ENCODE data around the gene QSOX2.

The QSOX2 gene

DNA sequence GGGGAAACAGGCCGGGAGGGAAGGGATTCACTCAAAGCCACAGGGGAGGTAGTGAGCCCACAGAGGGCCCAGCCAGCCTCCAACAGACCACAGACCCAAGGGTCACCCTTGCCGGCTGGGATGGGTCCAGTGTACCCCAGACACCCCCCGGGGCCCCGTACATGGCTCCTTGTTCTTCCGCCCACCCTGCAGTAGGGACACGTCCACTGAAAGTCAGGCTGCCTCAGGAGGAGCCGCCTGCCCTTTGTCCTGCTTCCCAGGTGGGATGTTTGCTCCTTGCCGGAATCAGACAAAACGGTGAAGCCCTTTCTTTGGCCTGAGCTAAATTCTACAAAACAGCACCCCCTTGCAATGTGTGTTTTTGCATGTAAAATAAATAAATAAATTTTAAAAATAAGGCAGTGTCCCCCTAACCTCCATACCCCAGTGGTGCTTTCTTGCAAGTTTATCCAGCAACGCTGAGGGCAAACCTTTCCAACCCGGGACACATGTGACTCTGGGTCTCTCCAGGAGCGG, 66.5 kb downstream of the QSOX2 start:
- TF ChIP-seq, protein P1, sequence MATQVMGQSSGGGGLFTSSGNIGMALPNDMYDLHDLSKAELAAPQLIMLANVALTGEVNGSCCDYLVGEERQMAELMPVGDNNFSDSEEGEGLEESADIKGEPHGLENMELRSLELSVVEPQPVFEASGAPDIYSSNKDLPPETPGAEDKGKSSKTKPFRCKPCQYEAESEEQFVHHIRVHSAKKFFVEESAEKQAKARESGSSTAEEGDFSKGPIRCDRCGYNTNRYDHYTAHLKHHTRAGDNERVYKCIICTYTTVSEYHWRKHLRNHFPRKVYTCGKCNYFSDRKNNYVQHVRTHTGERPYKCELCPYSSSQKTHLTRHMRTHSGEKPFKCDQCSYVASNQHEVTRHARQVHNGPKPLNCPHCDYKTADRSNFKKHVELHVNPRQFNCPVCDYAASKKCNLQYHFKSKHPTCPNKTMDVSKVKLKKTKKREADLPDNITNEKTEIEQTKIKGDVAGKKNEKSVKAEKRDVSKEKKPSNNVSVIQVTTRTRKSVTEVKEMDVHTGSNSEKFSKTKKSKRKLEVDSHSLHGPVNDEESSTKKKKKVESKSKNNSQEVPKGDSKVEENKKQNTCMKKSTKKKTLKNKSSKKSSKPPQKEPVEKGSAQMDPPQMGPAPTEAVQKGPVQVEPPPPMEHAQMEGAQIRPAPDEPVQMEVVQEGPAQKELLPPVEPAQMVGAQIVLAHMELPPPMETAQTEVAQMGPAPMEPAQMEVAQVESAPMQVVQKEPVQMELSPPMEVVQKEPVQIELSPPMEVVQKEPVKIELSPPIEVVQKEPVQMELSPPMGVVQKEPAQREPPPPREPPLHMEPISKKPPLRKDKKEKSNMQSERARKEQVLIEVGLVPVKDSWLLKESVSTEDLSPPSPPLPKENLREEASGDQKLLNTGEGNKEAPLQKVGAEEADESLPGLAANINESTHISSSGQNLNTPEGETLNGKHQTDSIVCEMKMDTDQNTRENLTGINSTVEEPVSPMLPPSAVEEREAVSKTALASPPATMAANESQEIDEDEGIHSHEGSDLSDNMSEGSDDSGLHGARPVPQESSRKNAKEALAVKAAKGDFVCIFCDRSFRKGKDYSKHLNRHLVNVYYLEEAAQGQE (IDR thresholded peaks at IDR 0.05; ENCODE audit: insufficient read depth in 1 of 2, low read depth in 2 of 2, low read length in 2 of 2) = no peak
- TF ChIP-seq TAF1 (IDR thresholded peaks at IDR 0.05; ENCODE audit: borderline replicate concordance, insufficient read depth, low read length) = no peak
- no peak for TF ChIP-seq POLR2AphosphoS5 (IDR thresholded peaks at IDR 0.05; ENCODE audit: low read depth, low read length)
- no peak for TF ChIP-seq FOXP2 (optimal IDR thresholded peaks at IDR 0.05; ENCODE audit: borderline replicate concordance, extremely low read depth, extremely low read length, insufficient read depth)
- TF ChIP-seq SIN3A (IDR thresholded peaks at IDR 0.05; ENCODE audit: borderline replicate concordance, insufficient read depth, low read length) = no peak

DNA sequence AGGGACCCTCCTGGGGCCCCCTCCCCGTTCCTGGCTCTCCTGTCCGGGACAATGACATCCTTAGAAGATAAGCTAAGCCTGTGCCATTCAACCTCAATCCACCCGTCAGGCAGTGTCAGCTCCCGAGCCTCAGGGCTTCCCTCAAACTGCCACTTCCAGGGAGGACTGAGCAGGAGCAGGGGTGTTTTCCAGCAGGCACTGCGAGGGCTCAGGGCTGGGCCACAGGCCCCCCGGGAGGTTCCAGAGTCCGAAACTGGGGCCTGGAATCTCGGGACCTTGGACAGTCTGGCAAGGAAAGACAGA, 66.9 kb downstream of the QSOX2 start:
- TF ChIP-seq TAF1 (IDR thresholded peaks at IDR 0.05; ENCODE audit: borderline replicate concordance, insufficient read depth, low read length) (no peak), SIN3A (IDR thresholded peaks at IDR 0.05; ENCODE audit: borderline replicate concordance, insufficient read depth, low read length) (no peak), POLR2AphosphoS5 (IDR thresholded peaks at IDR 0.05; ENCODE audit: low read depth, low read length) (no peak), FOXP2 (optimal IDR thresholded peaks at IDR 0.05; ENCODE audit: borderline replicate concordance, extremely low read depth, extremely low read length, insufficient read depth) (no peak)
- TF ChIP-seq, protein P1 (IDR thresholded peaks at IDR 0.05; ENCODE audit: insufficient read depth in 1 of 2, low read depth in 2 of 2, low read length in 2 of 2) = no peak

DNA sequence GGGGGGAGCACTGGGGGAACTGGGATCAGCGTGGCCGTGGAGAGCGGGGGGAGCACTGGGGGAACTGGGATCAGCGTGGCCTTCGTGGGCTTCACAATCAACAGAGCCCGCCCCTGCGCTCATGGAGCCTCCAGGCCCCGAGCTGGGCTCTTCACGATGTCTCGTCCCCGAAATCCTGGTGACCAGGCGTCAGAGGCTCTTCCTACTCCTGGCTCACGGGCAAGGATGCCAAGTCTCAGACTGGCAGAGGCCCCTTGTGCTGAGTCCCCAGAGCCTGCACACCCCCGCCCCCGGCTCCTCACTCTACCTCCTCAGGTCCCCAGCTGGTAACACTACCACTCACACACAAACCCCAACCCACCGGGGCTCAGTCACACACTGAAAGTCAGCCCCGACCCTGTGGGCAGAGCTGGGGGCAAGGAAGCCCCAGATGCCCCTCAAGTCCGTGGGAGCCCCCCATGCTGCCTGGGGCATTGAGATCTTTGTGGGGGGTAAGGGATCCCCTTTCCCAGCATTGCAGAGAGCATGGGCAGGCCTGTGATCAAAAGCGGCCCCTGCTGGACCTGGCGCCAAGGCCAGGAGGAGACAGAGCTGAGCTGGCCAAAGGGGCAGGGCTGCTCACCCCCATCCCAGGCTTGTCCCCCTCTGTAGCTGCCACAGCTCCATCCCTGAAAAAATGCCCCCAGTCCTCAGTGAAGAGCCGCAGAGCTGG, 67.4 kb downstream of the QSOX2 start:
- no peak for TF ChIP-seq POLR2AphosphoS5 (IDR thresholded peaks at IDR 0.05; ENCODE audit: low read depth, low read length)
- TF ChIP-seq, protein P1 (IDR thresholded peaks at IDR 0.05; ENCODE audit: insufficient read depth in 1 of 2, low read depth in 2 of 2, low read length in 2 of 2) = no peak
- no peak for TF ChIP-seq SIN3A (IDR thresholded peaks at IDR 0.05; ENCODE audit: borderline replicate concordance, insufficient read depth, low read length)
- TF ChIP-seq FOXP2 (optimal IDR thresholded peaks at IDR 0.05; ENCODE audit: borderline replicate concordance, extremely low read depth, extremely low read length, insufficient read depth) = no peak
- no peak for TF ChIP-seq TAF1 (IDR thresholded peaks at IDR 0.05; ENCODE audit: borderline replicate concordance, insufficient read depth, low read length)

DNA sequence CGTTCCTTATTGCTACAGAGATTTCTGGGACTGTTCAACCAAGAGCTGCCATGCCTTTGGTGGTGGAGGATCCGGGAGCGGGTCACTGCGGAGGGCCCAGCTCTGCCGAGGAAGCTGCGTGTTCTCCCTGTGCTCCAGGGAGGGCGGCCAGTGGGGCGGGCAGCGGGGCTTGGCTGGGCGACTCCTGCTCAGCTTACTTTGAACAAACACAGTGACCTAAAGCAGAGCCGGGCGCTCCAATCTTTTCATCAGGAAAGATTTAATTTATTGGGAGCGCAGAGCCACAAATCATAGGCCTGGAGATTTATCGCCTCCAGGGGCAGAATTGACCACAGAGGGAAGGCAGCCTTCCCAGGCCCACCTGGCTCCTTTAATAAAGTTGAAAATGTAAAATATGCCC, 68.4 kb downstream of the QSOX2 start:
- TF ChIP-seq POLR2AphosphoS5 (IDR thresholded peaks at IDR 0.05; ENCODE audit: low read depth, low read length) = no peak
- TF ChIP-seq SIN3A (IDR thresholded peaks at IDR 0.05; ENCODE audit: borderline replicate concordance, insufficient read depth, low read length) = no peak
- TF ChIP-seq TAF1 (IDR thresholded peaks at IDR 0.05; ENCODE audit: borderline replicate concordance, insufficient read depth, low read length) = no peak
- TF ChIP-seq, protein P1 (IDR thresholded peaks at IDR 0.05; ENCODE audit: insufficient read depth in 1 of 2, low read depth in 2 of 2, low read length in 2 of 2) = no peak
- TF ChIP-seq FOXP2 (optimal IDR thresholded peaks at IDR 0.05; ENCODE audit: borderline replicate concordance, extremely low read depth, extremely low read length, insufficient read depth) = no peak

Measured in PFSK-1 (cell line).